HG03175 (cell line): Measurements from ENCODE around the gene KLHL7.
A peak's percentile ranks its signal among the peaks of the same experiment; 100 is the strongest.

Source experiments
- ATAC-seq: cut with Tn5 transposase; IDR thresholded peaks from one replicate; pipeline ENCODE4 v1.9.1; 2021; ENCODE audit warnings: mild to moderate bottlenecking, moderate library complexity; ENCODE audit not compliant: unreplicated experiment

KLHL7 gene

DNA sequence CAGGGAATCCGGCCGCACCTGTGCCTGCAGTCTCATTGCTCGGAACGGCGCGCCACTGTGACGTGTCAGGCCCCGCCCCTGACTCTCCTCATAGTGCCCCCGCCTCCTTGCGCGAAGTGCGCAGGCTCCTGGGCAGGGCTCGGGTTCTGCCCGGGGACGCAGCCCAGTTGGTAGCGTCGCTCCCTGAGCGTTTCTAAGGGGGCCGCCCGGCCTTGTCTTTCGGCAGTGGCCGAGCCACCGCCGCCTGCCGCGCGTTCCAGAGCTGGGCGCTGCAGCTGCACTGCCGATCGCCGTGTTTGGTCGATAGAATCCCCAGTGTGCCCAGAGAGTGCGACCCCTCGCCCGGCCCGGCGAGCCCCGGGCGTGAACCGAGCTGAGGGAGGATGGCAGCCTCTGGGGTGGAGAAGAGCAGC is at the start of gene KLHL7:
KLHL7 (plus strand) TSS at position 142 of the 413 bp plus-strand sequence; CDS start at position 384, 242 bp downstream.
- peak; percentile 94 for ATAC-seq

DNA sequence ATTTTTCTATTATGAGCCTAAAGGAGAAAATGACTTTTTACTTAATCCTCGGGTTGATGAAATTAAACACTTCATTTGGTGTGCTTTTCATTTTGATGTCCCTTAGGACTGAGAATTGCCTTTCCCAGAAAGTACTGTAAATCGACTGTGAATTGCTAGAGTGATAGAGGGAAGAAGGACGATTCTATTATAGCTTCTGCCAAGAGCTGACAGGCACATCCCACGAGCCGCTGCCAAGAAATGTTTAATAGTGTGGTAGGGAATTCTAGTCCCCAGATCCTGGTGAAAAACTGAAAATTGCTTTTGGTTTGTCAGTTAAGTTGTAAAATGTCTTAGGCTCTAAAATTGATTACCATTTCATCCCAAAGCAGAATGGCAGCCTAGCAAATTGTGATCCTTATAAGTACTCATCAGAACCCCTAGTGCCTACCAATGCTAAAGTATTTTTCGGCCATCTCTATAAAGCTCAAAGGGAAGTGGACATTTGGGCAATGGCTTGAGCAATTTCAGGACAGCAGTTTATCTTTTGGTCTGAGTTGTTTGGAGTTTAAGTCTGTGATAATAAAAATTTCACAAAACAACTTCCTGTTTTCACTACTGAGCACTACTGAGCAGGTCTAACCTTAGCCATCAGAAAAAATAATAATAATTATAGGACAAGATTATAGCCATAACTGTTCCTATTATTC is 47.0 kb upstream of the KLHL7 start:
- no peak for ATAC-seq

GRCh38 chr7:23061327-23061726 is 44.3 kb upstream of the KLHL7 start:
- ATAC-seq: no peak

GRCh38 chr7:23062452-23062851 is 43.1 kb upstream of the KLHL7 start:
- ATAC-seq: no peak

DNA sequence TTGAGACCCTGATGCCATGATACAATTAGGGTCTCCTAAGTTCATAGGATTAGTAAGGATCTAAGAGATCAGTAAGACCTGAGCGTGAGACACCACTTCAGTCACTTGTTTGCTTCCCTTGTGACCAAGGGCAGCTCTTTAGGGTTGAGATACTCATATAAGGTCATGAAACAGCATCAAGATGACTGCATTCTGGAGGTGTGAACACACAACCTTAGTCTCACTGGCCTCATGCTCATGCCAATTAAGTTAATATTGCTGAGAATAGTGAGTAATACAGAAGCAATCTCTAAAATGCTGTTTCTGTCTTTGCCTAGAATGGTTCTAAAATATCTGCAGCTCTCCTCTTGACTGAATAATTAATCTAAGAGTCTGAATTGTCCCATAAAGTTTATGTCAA is 39.6 kb upstream of the KLHL7 start:
- no peak for ATAC-seq

DNA sequence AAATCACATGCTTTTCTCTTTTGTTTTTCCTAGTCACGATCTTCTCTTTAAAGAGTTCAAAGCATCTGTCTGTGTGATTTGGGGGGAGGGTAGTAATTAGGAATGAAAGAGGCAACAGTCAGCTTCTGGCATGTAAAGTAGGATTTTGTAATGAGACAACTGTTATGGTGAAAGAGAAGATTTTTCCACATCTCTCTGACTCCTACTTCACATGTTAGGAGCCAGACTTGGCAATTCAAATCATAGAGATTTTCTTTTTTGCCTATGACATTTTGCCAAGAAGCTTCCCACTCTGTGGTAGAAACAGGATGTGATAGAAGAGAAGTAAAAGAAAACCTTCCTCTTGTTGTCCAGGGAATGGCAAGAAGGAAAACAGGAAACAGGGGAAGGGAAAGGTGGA is 38.3 kb upstream of the KLHL7 start:
- ATAC-seq: no peak

GRCh38 chr7:23072048-23072447 is 33.5 kb upstream of the KLHL7 start:
- no peak for ATAC-seq

GRCh38 chr7:23072922-23073321 is 32.7 kb upstream of the KLHL7 start:
- no peak for ATAC-seq

DNA sequence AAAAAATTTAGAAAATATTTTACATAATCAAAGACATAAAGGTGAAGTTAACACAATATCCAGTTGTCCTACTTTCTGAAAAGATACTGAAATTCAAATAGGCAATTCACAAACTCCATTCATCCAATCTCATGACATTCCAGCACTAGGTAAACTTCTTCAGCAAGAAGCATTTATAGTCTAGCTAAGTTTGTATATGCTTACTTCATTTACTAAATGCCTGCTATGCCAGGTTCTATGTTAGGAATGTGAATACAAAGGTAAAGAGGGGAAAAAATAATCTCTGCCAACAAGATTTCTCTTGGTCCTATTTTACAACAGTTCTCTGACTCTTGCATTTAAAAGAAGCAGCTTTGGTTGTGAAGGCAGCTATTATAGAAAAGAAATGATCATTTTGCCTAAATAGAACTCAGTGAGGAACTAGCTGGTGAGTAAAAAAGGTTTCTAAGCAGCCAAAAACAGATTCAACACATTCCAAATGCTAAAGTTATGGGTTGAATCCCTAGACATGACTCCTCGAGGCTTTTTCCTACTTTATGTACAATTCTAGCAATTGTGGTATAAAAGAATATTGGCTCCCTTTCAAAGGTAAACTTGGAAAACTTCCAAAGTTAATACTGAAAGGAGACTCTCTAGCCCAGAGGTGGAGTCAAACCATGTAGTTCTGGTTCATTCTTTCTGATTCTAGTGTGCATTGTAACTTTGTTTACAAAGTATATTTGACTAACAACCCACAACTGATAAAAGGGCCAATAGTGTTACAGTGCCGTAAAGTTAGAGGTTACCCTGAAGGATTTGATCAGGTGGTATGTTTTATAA is 30.9 kb upstream of the KLHL7 start:
- ATAC-seq: no peak

DNA sequence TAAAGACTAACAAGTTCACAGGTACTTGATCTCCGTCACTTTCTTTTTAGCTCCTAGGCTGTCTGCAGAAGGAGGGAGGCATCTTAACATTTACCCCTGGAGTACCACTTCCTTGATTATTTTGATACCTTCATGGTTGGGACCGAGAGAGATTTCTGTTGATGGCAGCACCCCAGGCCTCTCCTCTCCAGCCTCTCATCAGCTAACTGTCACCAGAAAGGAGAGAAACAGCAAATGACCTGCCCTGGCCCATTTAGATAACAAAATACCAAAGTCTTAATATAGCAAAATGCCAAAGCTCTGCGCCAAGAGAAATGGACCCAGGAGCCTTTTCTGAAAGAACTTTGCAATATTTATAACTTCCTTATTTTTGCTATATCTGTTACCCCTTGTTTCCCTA is 30.0 kb upstream of the KLHL7 start:
- ATAC-seq: no peak

- no peak for ATAC-seq
Observed at GRCh38 chr7:23076772-23077171, 28.8 kb upstream of the KLHL7 start.

- ATAC-seq: no peak
Observed at GRCh38 chr7:23093111-23093510, 12.5 kb upstream of the KLHL7 start.

- no peak for ATAC-seq
Observed at GRCh38 chr7:23093546-23093945, 12.0 kb upstream of the KLHL7 start.

- ATAC-seq: no peak
Observed at GRCh38 chr7:23096518-23097290, 8.9 kb upstream of the KLHL7 start.

- no peak for ATAC-seq
Observed at GRCh38 chr7:23098029-23098428, 7.6 kb upstream of the KLHL7 start.

DNA sequence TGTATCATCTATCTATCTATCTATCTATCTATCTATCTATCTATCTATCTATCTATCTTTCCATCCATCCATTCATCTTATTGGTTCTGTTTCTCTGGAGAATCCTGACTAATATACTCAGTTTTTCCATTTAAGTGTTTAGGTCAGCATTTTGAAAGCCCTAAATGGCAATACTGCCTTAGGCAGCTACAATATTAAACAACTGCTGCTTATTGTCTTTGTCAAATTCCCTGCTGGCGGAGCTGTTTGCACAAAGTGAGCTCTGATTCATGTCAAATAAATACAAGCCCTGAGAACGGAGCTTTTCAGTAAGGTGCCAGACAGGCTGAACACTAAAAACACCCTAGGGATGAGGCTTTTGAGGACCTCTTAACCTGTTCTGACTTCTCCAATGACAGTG is 7.1 kb upstream of the KLHL7 start:
- no peak for ATAC-seq

DNA sequence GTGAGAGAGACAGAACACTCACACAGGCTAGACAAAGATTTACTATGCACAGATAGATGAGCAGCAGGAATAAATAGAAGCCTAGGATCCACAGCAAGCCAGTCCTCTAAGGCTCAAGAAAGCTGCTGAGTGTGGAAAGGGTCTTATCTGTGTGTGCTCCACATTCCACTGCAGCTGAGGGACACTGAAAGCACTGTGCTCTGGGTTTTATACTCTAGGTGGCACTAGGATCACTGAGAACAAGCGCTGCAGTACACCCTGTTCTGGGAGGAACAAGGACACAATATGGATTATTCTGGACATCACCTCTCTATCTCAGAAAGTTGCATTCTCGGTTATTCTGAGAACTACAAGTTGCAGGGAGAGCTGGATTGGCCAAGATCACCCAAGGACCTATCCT is 4.9 kb upstream of the KLHL7 start:
- ATAC-seq: no peak

DNA sequence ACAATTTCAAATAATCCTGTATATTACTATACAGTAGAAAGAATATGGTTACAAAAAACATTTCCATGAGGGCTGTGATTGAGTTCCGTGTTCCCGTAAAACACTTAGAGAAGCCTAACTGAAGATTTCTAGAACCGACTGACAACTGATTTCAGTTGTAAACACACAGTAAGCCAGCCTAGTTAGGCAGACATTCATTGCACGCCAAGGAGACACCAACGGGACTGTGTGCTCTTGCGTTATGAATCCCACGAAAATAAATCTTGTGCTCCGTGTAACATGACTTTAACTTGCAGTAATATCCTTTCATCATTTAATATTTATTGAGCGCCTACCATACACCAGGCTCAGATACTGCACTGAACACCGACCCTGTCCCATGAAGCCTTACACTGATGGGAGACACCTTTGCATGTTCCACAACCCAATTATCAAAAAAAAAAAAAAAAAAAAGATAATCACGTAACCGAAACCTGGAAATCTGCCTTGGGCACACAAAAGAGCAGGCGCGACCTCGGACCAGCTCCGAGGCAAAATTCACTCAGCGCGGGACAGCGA is 420 bp upstream of the KLHL7 start:
- peak; percentile 18 for ATAC-seq

- ATAC-seq: peak; percentile 35
Observed at GRCh38 chr7:23106057-23106822, 655 bp downstream of the KLHL7 start.

- ATAC-seq: no peak
Observed at GRCh38 chr7:23106823-23107663, 1.5 kb downstream of the KLHL7 start.
